ENCODE measurements around the gene PBX4.
A peak's percentile ranks its signal among the peaks of the same experiment; 100 is the strongest.

Gene PBX4

DNA sequence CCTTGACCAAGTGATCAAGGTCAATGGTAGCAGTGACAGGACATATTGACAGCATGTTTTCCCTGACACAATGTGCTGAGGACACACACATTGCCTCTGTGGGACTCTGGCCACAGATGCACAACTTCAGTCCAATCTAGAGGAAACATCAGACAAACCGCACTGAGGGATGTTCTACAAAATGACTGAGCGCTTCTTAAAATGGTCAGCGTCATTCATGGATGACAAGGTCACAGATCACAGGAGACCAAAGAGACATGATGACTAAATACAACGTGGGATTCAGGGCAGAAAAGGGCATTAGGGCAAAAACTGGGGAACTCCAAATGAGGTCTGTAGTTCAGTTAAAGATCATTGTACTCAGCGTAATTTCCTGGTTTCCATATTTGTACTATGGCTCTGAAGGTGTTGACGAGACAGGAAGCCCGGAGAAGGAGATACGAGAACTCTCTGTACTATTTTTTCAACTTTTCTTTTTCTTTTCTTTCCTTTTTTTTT lies 20.6 kb downstream of the PBX4 start:
- peak; percentile 95 for DNase-seq (ENCODE audit: low read depth)
- no peak for TF ChIP-seq CTCF (IDR thresholded peaks at IDR 0.05; ENCODE audit: insufficient read depth, low read depth, low read length, missing control alignments)
- peak overlapping the region; percentile 55 for H3K4me3 ChIP-seq (ENCODE audit: low read depth, low read length)

DNA sequence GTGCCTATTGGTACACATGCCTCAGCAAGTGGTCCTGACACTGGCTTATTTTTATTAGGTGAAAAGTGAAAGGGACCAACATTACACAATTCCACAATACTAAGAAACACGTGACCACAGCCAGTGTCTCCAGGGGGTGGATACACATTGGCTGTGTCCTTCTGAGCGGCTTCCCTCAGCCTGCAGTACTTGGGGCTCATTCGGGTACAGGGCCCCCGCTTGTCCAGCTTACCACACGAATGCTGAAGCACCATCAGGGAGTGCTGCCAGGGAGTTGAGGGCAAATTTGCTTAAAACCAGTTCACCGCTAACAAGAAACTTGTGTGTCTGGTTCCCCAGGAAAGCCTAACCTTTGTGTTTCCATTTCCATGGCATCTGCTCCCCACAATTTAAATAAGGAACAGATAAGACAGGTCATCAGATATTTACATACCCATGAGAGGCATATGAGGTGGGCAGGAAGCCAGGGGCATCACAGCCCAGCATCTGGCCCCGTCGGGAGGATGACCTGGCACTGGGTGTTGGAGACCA lies 23.3 kb downstream of the PBX4 start:
- DNase-seq (ENCODE audit: low read depth): peak; percentile 44
- no peak overlapping the region for H3K4me3 ChIP-seq (ENCODE audit: low read depth, low read length)
- TF ChIP-seq CTCF (IDR thresholded peaks at IDR 0.05; ENCODE audit: insufficient read depth, low read depth, low read length, missing control alignments): no peak

- TF ChIP-seq CTCF (IDR thresholded peaks at IDR 0.05; ENCODE audit: insufficient read depth, low read depth, low read length, missing control alignments): no peak
- H3K4me3 ChIP-seq (ENCODE audit: low read depth, low read length): no peak overlapping the region
- DNase-seq (ENCODE audit: low read depth): peak; percentile 27
Measured at GRCh38 chr19:19594381-19594780, 24.1 kb downstream of the PBX4 start.

- no peak overlapping the region for H3K4me3 ChIP-seq (ENCODE audit: low read depth, low read length)
- no peak for DNase-seq (ENCODE audit: low read depth)
- TF ChIP-seq CTCF (IDR thresholded peaks at IDR 0.05; ENCODE audit: insufficient read depth, low read depth, low read length, missing control alignments): no peak
Measured at GRCh38 chr19:19592690-19593089, 25.8 kb downstream of the PBX4 start.

GRCh38 chr19:19591133-19591825 lies 27.2 kb downstream of the PBX4 start:
- no peak for TF ChIP-seq CTCF (IDR thresholded peaks at IDR 0.05; ENCODE audit: insufficient read depth, low read depth, low read length, missing control alignments)
- H3K4me3 ChIP-seq (ENCODE audit: low read depth, low read length): peak overlapping the region; percentile 18
- DNase-seq (ENCODE audit: low read depth): peak; percentile 88

DNA sequence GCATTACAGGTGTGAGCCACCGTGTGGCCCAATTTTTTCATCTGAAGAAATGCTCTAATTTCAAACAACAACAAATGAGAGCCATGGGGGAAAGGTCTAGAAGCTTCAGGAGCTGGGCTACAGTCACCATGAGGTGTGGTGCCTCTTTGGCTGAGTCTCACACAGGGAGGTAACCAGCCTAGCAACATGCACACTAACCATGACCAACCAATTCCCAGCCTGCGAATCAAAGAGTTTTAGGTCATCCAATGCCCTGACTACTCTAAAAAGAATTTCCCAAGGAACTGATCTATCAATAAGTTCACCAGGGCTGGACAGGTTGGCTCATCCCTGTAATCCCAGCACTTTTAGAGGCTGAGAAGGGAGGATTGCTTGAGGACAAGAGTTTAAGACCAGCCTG lies 29.9 kb downstream of the PBX4 start:
- TF ChIP-seq CTCF (IDR thresholded peaks at IDR 0.05; ENCODE audit: insufficient read depth, low read depth, low read length, missing control alignments): no peak
- H3K4me3 ChIP-seq (ENCODE audit: low read depth, low read length): no peak overlapping the region
- DNase-seq (ENCODE audit: low read depth): no peak

- DNase-seq (ENCODE audit: low read depth): no peak
- H3K4me3 ChIP-seq (ENCODE audit: low read depth, low read length): no peak overlapping the region
- no peak for TF ChIP-seq CTCF (IDR thresholded peaks at IDR 0.05; ENCODE audit: insufficient read depth, low read depth, low read length, missing control alignments)
Measured at GRCh38 chr19:19587771-19588170, 30.7 kb downstream of the PBX4 start.
